ENCODE measurements around the gene KCNIP3.
"Not testable (repeated sequence)": the region's sequence is repeated elsewhere in the genome, so short reads cannot be mapped to it uniquely, and the experiment has no call there.

Gene KCNIP3

GRCh38 chr2:95429748-95430467, 132.8 kb downstream of the KCNIP3 start:
- H3K27me3 ChIP-seq (ENCODE audit: control insufficient read depth in 5 of 5, insufficient read depth in 4 of 5, low read length in 5 of 5); H3K4me3 ChIP-seq (ENCODE audit: low read depth in 1 of 5, low read length in 5 of 5); H3K36me3 ChIP-seq (ENCODE audit: control insufficient read depth in 5 of 5, insufficient read depth in 5 of 5, low read length in 5 of 5); H3K4me1 ChIP-seq (ENCODE audit: control insufficient read depth in 5 of 5, insufficient read depth in 5 of 5, low read length in 5 of 5); H3K9me3 ChIP-seq (ENCODE audit: control insufficient read depth in 5 of 5, low read length in 5 of 5); H3K27ac ChIP-seq (ENCODE audit: low read depth, low read length); H3K9ac ChIP-seq (ENCODE audit: low read length in 5 of 5): not testable (repeated sequence)

- H3K27ac ChIP-seq (ENCODE audit: low read depth, low read length); H3K4me1 ChIP-seq (ENCODE audit: control insufficient read depth in 5 of 5, insufficient read depth in 5 of 5, low read length in 5 of 5): not testable (repeated sequence)
Observed at GRCh38 chr2:95433373-95433772, 136.2 kb downstream of the KCNIP3 start.

DNA sequence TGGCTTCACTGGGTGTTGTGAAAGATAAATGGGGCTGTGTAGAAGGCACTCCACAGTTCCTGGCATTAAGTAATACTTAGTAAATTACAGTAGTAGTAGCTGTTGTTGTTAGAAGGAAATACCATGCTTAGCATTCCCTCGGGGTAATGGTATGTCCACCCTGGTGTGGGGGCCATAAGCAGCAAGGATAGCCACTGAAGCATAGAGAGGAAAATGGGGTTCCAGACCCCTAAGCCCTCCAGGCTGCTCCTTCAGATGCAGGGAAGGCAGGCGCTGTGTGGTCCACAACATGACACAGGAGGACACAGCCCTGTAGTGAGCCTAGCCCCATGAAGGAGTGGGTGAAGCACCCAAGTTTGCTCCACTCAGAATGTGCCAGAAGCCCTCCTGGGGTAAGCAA, 136.8 kb downstream of the KCNIP3 start:
- H3K4me1 ChIP-seq (ENCODE audit: control insufficient read depth in 5 of 5, insufficient read depth in 5 of 5, low read length in 5 of 5); H3K36me3 ChIP-seq (ENCODE audit: control insufficient read depth in 5 of 5, insufficient read depth in 5 of 5, low read length in 5 of 5); H3K27ac ChIP-seq (ENCODE audit: low read depth, low read length); H3K9me3 ChIP-seq (ENCODE audit: control insufficient read depth in 5 of 5, low read length in 5 of 5); H3K4me3 ChIP-seq (ENCODE audit: low read depth in 1 of 5, low read length in 5 of 5); H3K9ac ChIP-seq (ENCODE audit: low read length in 5 of 5); H3K27me3 ChIP-seq (ENCODE audit: control insufficient read depth in 5 of 5, insufficient read depth in 4 of 5, low read length in 5 of 5): not testable (repeated sequence)

More at GRCh38 chr2:95433373-95433772, 136.2 kb downstream of the KCNIP3 start:
- not testable (repeated sequence) for H3K9ac ChIP-seq (ENCODE audit: low read length in 5 of 5); H3K9me3 ChIP-seq (ENCODE audit: control insufficient read depth in 5 of 5, low read length in 5 of 5); H3K36me3 ChIP-seq (ENCODE audit: control insufficient read depth in 5 of 5, insufficient read depth in 5 of 5, low read length in 5 of 5); H3K27me3 ChIP-seq (ENCODE audit: control insufficient read depth in 5 of 5, insufficient read depth in 4 of 5, low read length in 5 of 5); H3K4me3 ChIP-seq (ENCODE audit: low read depth in 1 of 5, low read length in 5 of 5)

- not testable (repeated sequence) for H3K27me3 ChIP-seq (ENCODE audit: control insufficient read depth in 5 of 5, insufficient read depth in 4 of 5, low read length in 5 of 5); H3K4me3 ChIP-seq (ENCODE audit: low read depth in 1 of 5, low read length in 5 of 5); H3K9me3 ChIP-seq (ENCODE audit: control insufficient read depth in 5 of 5, low read length in 5 of 5); H3K27ac ChIP-seq (ENCODE audit: low read depth, low read length); H3K4me1 ChIP-seq (ENCODE audit: control insufficient read depth in 5 of 5, insufficient read depth in 5 of 5, low read length in 5 of 5); H3K9ac ChIP-seq (ENCODE audit: low read length in 5 of 5); H3K36me3 ChIP-seq (ENCODE audit: control insufficient read depth in 5 of 5, insufficient read depth in 5 of 5, low read length in 5 of 5)
Observed at GRCh38 chr2:95434507-95435076, 137.4 kb downstream of the KCNIP3 start.

GRCh38 chr2:95435162-95435871, 138.2 kb downstream of the KCNIP3 start:
- not testable (repeated sequence) for H3K27ac ChIP-seq (ENCODE audit: low read depth, low read length); H3K4me1 ChIP-seq (ENCODE audit: control insufficient read depth in 5 of 5, insufficient read depth in 5 of 5, low read length in 5 of 5); H3K4me3 ChIP-seq (ENCODE audit: low read depth in 1 of 5, low read length in 5 of 5); H3K9ac ChIP-seq (ENCODE audit: low read length in 5 of 5); H3K36me3 ChIP-seq (ENCODE audit: control insufficient read depth in 5 of 5, insufficient read depth in 5 of 5, low read length in 5 of 5); H3K27me3 ChIP-seq (ENCODE audit: control insufficient read depth in 5 of 5, insufficient read depth in 4 of 5, low read length in 5 of 5); H3K9me3 ChIP-seq (ENCODE audit: control insufficient read depth in 5 of 5, low read length in 5 of 5)

Data from subcutaneous abdominal adipose tissue (tissue), 5 donors.